ENCODE results near the gene OSGEP.

- TF ChIP-seq CTCF (IDR thresholded peaks at IDR 0.05) (no peak), POLR2A (IDR thresholded peaks at IDR 0.05) (no peak)
Observed at GRCh38 chr14:20429801-20430669, 24.6 kb downstream of the OSGEP start.

Data from body of pancreas (tissue), 4 donors.